HEK293 (cell line): ENCODE measurements around the gene TCF7L2.

Experiments used
- CTCF ChIA-PET: fragments of 350-600 bp; formaldehyde crosslinking; extraction: SDS; loops from one replicate; lab custom pipeline; 2021; ENCODE audit warnings: antibody characterized with exemption; lab: Yijun Ruan, JAX
- POLR2A ChIA-PET: fragments of 300-600 bp; formaldehyde crosslinking; extraction: SDS; loops from one replicate; lab custom pipeline; 2020; ENCODE audit warnings: antibody characterized with exemption, inconsistent platforms; lab: Yijun Ruan, JAX
- H3K27ac ChIP-seq: fragments of 200-500 bp; sonication (Bioruptor generic); 2 replicates; pipeline ENCODE4 v1.5.1; 2014; ENCODE audit warnings: low read depth, low read length, control low read depth, inconsistent platforms; ENCODE audit errors: extremely low read depth
- H3K36me3 ChIP-seq, 2 experiments: fragments of 200-500 bp in 1 of 2; sonication (Bioruptor generic) in 1 of 2; 1 replicate in 1 of 2; 2 replicates in 1 of 2; pipeline ENCODE4 v1.5.1; 2014 to 2017; ENCODE audit warnings: inconsistent platforms in 2 of 2, low read length in 2 of 2; ENCODE audit not compliant: control insufficient read depth in 2 of 2, insufficient read depth in 1 of 2
- H3K4me1 ChIP-seq: fragments of 200-500 bp; sonication (Bioruptor generic); 2 replicates; pipeline ENCODE4 v1.5.1; 2014; ENCODE audit warnings: mild to moderate bottlenecking, low read length, inconsistent platforms; ENCODE audit not compliant: control insufficient read depth, insufficient read depth
- H3K4me3 ChIP-seq: 2 replicates; pipeline ENCODE4 v1.5.1; 2011; ENCODE audit warnings: low read depth, mild to moderate bottlenecking, control low read depth, low read length, moderate library complexity
- H3K9me3 ChIP-seq: fragments of 200-500 bp; sonication (Bioruptor generic); 2 replicates; pipeline ENCODE4 v1.5.1; 2014; ENCODE audit warnings: low read depth, low read length, inconsistent platforms; ENCODE audit not compliant: control insufficient read depth, insufficient read depth
- GFI1B ChIP-seq: fragments of 450-650 bp; formaldehyde crosslinking; IDR thresholded peaks from 2 replicates; pipeline ENCODE4 v1.5.1; 2016; ENCODE audit warnings: missing biosample characterization, missing genetic modification characterization
- KLF1 ChIP-seq: fragments of 450-650 bp; formaldehyde crosslinking; IDR thresholded peaks from 2 replicates; pipeline ENCODE4 v1.5.1; 2016; ENCODE audit warnings: missing biosample characterization, missing genetic modification characterization
- KLF8 ChIP-seq: fragments of 450-650 bp; formaldehyde crosslinking; IDR thresholded peaks from 2 replicates; pipeline ENCODE4 v1.5.1; 2016; ENCODE audit warnings: missing biosample characterization, missing genetic modification characterization
- KLF9 ChIP-seq: fragments of 450-650 bp; formaldehyde crosslinking; IDR thresholded peaks from 2 replicates; pipeline ENCODE4 v1.5.1; 2016; ENCODE audit warnings: missing biosample characterization, missing genetic modification characterization, low read depth
- PRDM1 ChIP-seq: fragments of 450-650 bp; formaldehyde crosslinking; IDR thresholded peaks from 2 replicates; pipeline ENCODE4; 2016; ENCODE audit warnings: missing biosample characterization, missing genetic modification characterization
- SCRT2 ChIP-seq: fragments of 450-650 bp; formaldehyde crosslinking; IDR thresholded peaks from 2 replicates; pipeline ENCODE4 v1.5.1; 2016; ENCODE audit warnings: missing biosample characterization, missing genetic modification characterization
- SP7 ChIP-seq: fragments of 450-650 bp; formaldehyde crosslinking; IDR thresholded peaks from 2 replicates; pipeline ENCODE4 v1.5.1; 2016; ENCODE audit warnings: missing biosample characterization, missing genetic modification characterization
- ZBTB44 ChIP-seq: fragments of 450-650 bp; IDR thresholded peaks from 2 replicates; pipeline ENCODE4 v1.5.1; 2018; ENCODE audit warnings: missing biosample characterization, mild to moderate bottlenecking, missing genetic modification characterization
- ZNF155 ChIP-seq: fragments of 450-650 bp; formaldehyde crosslinking; IDR thresholded peaks from 2 replicates; pipeline ENCODE4 v1.5.1; 2016; ENCODE audit warnings: missing biosample characterization, missing genetic modification characterization
- ZNF175 ChIP-seq: fragments of 450-650 bp; formaldehyde crosslinking; IDR thresholded peaks from 2 replicates; pipeline ENCODE4 v1.5.1; 2016; ENCODE audit warnings: missing biosample characterization, missing genetic modification characterization
- ZNF223 ChIP-seq: fragments of 450-650 bp; formaldehyde crosslinking; IDR thresholded peaks from 2 replicates; pipeline ENCODE4 v1.5.1; 2016; ENCODE audit warnings: missing biosample characterization, missing genetic modification characterization
- ZNF302 ChIP-seq: fragments of 450-650 bp; formaldehyde crosslinking; IDR thresholded peaks from 2 replicates; pipeline ENCODE4 v1.5.1; 2016; ENCODE audit warnings: missing biosample characterization, missing genetic modification characterization, low read depth
- ZNF341 ChIP-seq: fragments of 450-650 bp; formaldehyde crosslinking; IDR thresholded peaks from 2 replicates; pipeline ENCODE4; 2016; ENCODE audit warnings: low read depth, missing biosample characterization, missing genetic modification characterization
- ZNF37A ChIP-seq: fragments of 450-650 bp; IDR thresholded peaks from 2 replicates; pipeline ENCODE4 v1.5.1; 2018; ENCODE audit warnings: missing biosample characterization, missing genetic modification characterization
- ZNF416 ChIP-seq: fragments of 450-650 bp; formaldehyde crosslinking; IDR thresholded peaks from 2 replicates; pipeline ENCODE4 v1.5.1; 2016; ENCODE audit warnings: missing biosample characterization, missing genetic modification characterization
- ZNF510 ChIP-seq: fragments of 450-650 bp; formaldehyde crosslinking; IDR thresholded peaks from 2 replicates; pipeline ENCODE4 v1.5.1; 2018; ENCODE audit warnings: mild to moderate bottlenecking, missing genetic modification characterization, missing biosample characterization; ENCODE audit not compliant: insufficient replicate concordance
- ZNF600 ChIP-seq: fragments of 450-650 bp; formaldehyde crosslinking; IDR thresholded peaks from 2 replicates; pipeline ENCODE4 v1.5.1; 2016; ENCODE audit warnings: missing biosample characterization, missing genetic modification characterization
- ZNF645 ChIP-seq: fragments of 450-650 bp; formaldehyde crosslinking; IDR thresholded peaks from 2 replicates; pipeline ENCODE4; 2016; ENCODE audit warnings: missing biosample characterization, missing genetic modification characterization
- ZNF768 ChIP-seq: fragments of 450-650 bp; formaldehyde crosslinking; IDR thresholded peaks from 2 replicates; pipeline ENCODE4 v1.5.1; 2018; ENCODE audit warnings: missing biosample characterization, mild to moderate bottlenecking, missing genetic modification characterization
- ZNF837 ChIP-seq: fragments of 450-650 bp; formaldehyde crosslinking; IDR thresholded peaks from 2 replicates; pipeline ENCODE4 v1.5.1; 2016; ENCODE audit warnings: missing biosample characterization, missing genetic modification characterization
- ZSCAN23 ChIP-seq: fragments of 450-650 bp; formaldehyde crosslinking; IDR thresholded peaks from 2 replicates; pipeline ENCODE4 v1.5.1; 2016; ENCODE audit warnings: missing biosample characterization, missing genetic modification characterization
- ZSCAN30 ChIP-seq: fragments of 450-650 bp; IDR thresholded peaks from 2 replicates; pipeline ENCODE4 v1.5.1; 2018; ENCODE audit warnings: missing biosample characterization, mild to moderate bottlenecking, missing genetic modification characterization, moderate library complexity
- TF ChIP-seq, protein P1 (sequence below): fragments of 450-650 bp; formaldehyde crosslinking; IDR thresholded peaks from 2 replicates; pipeline ENCODE4 v1.5.1; 2016; ENCODE audit warnings: missing biosample characterization, missing genetic modification characterization
- TF ChIP-seq, protein P2 (sequence below): fragments of 450-650 bp; formaldehyde crosslinking; IDR thresholded peaks from 2 replicates; pipeline ENCODE4 v1.5.1; 2017; ENCODE audit warnings: missing biosample characterization, missing genetic modification characterization
- TF ChIP-seq, protein P3 (sequence below): fragments of 450-650 bp; formaldehyde crosslinking; IDR thresholded peaks from 2 replicates; pipeline ENCODE4 v1.5.1; 2017; ENCODE audit warnings: missing biosample characterization, missing genetic modification characterization
- TF ChIP-seq, protein P4 (sequence below): fragments of 450-650 bp; formaldehyde crosslinking; IDR thresholded peaks from 2 replicates; pipeline ENCODE4 v1.5.1; 2017; ENCODE audit warnings: missing biosample characterization, missing genetic modification characterization
- TF ChIP-seq, protein P5 (sequence below): fragments of 450-650 bp; formaldehyde crosslinking; IDR thresholded peaks from 2 replicates; pipeline ENCODE4 v1.5.1; 2016; ENCODE audit warnings: missing biosample characterization, missing genetic modification characterization, low read depth

TCF7L2 gene

GRCh38 chr10:112955582-112956421 is 5.8 kb downstream of the TCF7L2 start:
- Histone ChIP-seq H3K9me3 (no peaks in the 10 kb centered on the region), H3K4me3 (peak overlapping the region; percentile 22), H3K27ac (peak overlapping the region; percentile 83), H3K36me3 (no peaks in the 10 kb centered on the region), H3K4me1 (peaks cover 44% of the 10 kb centered on the region)
- CTCF ChIA-PET = interaction anchor here (0.7 to 1.0 kb wide), 4 partner anchors 60 to 235 kb away, joined by 3 to 8 read pairs (median 3); no protein-coding TSS in a partner anchor
- POLR2A ChIA-PET = interaction anchor here (0.6 to 1.3 kb wide), 2 partner anchors 74 to 143 kb away, joined by 4 to 5 read pairs; no protein-coding TSS in a partner anchor
- TF ChIP-seq, protein P1, sequence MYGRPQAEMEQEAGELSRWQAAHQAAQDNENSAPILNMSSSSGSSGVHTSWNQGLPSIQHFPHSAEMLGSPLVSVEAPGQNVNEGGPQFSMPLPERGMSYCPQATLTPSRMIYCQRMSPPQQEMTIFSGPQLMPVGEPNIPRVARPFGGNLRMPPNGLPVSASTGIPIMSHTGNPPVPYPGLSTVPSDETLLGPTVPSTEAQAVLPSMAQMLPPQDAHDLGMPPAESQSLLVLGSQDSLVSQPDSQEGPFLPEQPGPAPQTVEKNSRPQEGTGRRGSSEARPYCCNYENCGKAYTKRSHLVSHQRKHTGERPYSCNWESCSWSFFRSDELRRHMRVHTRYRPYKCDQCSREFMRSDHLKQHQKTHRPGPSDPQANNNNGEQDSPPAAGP = no peak; the same call in 1 of the 2 replicates
- peak; percentile 40; the same call in 1 of the 2 replicates for TF ChIP-seq ZNF341 (tag by site-specific recombination)
- TF ChIP-seq ZSCAN30 (tag by site-specific recombination) = no peak
- TF ChIP-seq KLF9 (tag by site-specific recombination) = no peak; the same call in 1 of the 2 replicates
- no peak for TF ChIP-seq ZNF223 (tag by site-specific recombination)
- TF ChIP-seq, protein P2, sequence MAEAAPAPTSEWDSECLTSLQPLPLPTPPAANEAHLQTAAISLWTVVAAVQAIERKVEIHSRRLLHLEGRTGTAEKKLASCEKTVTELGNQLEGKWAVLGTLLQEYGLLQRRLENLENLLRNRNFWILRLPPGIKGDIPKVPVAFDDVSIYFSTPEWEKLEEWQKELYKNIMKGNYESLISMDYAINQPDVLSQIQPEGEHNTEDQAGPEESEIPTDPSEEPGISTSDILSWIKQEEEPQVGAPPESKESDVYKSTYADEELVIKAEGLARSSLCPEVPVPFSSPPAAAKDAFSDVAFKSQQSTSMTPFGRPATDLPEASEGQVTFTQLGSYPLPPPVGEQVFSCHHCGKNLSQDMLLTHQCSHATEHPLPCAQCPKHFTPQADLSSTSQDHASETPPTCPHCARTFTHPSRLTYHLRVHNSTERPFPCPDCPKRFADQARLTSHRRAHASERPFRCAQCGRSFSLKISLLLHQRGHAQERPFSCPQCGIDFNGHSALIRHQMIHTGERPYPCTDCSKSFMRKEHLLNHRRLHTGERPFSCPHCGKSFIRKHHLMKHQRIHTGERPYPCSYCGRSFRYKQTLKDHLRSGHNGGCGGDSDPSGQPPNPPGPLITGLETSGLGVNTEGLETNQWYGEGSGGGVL = no peak
- TF ChIP-seq KLF8 (tag by site-specific recombination) = 0 out of 2 replicates have a peak, but pooled peaks have one; percentile 15
- TF ChIP-seq, protein P3, sequence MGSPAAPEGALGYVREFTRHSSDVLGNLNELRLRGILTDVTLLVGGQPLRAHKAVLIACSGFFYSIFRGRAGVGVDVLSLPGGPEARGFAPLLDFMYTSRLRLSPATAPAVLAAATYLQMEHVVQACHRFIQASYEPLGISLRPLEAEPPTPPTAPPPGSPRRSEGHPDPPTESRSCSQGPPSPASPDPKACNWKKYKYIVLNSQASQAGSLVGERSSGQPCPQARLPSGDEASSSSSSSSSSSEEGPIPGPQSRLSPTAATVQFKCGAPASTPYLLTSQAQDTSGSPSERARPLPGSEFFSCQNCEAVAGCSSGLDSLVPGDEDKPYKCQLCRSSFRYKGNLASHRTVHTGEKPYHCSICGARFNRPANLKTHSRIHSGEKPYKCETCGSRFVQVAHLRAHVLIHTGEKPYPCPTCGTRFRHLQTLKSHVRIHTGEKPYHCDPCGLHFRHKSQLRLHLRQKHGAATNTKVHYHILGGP (tag by site-specific recombination) = 0 out of 2 replicates have a peak, but pooled peaks have one; percentile 19
- TF ChIP-seq ZNF510 (tag by site-specific recombination) = no peak
- TF ChIP-seq PRDM1 (tag by site-specific recombination) = peak; percentile 28
- peak; percentile 33; the same call in 1 of the 2 replicates for TF ChIP-seq ZBTB44 (tag by site-specific recombination)
- no peak for TF ChIP-seq ZNF645 (tag by site-specific recombination)
- TF ChIP-seq ZNF837 (tag by site-specific recombination) = no peak
- TF ChIP-seq KLF1 (tag by site-specific recombination) = no peak
- TF ChIP-seq SP7 (tag by site-specific recombination) = peak; percentile 63
- TF ChIP-seq ZNF37A (tag by site-specific recombination) = no peak
- peak; percentile 84; the same call in 1 of the 2 replicates for TF ChIP-seq ZNF600
- TF ChIP-seq ZNF302 (tag by site-specific recombination) = no peak
- TF ChIP-seq ZNF416 (tag by site-specific recombination) = no peak
- no peak for TF ChIP-seq ZNF768 (tag by site-specific recombination)
- TF ChIP-seq ZSCAN23 (tag by site-specific recombination) = no peak
- TF ChIP-seq SCRT2 (tag by site-specific recombination) = no peak
- peak; percentile 29; the same call in 1 of the 2 replicates for TF ChIP-seq GFI1B
- no peak for TF ChIP-seq ZNF155 (tag by site-specific recombination)
- TF ChIP-seq ZNF175 (tag by site-specific recombination) = no peak
- TF ChIP-seq, protein P4, sequence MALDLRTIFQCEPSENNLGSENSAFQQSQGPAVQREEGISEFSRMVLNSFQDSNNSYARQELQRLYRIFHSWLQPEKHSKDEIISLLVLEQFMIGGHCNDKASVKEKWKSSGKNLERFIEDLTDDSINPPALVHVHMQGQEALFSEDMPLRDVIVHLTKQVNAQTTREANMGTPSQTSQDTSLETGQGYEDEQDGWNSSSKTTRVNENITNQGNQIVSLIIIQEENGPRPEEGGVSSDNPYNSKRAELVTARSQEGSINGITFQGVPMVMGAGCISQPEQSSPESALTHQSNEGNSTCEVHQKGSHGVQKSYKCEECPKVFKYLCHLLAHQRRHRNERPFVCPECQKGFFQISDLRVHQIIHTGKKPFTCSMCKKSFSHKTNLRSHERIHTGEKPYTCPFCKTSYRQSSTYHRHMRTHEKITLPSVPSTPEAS (tag by site-specific recombination) = no peak
- TF ChIP-seq, protein P5, sequence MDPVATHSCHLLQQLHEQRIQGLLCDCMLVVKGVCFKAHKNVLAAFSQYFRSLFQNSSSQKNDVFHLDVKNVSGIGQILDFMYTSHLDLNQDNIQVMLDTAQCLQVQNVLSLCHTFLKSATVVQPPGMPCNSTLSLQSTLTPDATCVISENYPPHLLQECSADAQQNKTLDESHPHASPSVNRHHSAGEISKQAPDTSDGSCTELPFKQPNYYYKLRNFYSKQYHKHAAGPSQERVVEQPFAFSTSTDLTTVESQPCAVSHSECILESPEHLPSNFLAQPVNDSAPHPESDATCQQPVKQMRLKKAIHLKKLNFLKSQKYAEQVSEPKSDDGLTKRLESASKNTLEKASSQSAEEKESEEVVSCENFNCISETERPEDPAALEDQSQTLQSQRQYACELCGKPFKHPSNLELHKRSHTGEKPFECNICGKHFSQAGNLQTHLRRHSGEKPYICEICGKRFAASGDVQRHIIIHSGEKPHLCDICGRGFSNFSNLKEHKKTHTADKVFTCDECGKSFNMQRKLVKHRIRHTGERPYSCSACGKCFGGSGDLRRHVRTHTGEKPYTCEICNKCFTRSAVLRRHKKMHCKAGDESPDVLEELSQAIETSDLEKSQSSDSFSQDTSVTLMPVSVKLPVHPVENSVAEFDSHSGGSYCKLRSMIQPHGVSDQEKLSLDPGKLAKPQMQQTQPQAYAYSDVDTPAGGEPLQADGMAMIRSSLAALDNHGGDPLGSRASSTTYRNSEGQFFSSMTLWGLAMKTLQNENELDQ = no peak
